Colonic mucosa (tissue), 4 donors: ENCODE measurements around the gene TCEAL8. TPM values are rescaled to one million over a fixed set of nuclear protein-coding genes. Genes with fewer than 3 reads are reported as not detected.

Experiments used
- DNase-seq: peaks from one replicate; pipeline ENCODE4 v3.0.0-alpha.2; 2020
- H3K27ac ChIP-seq: fragments of 200-600 bp; one replicate; pipeline ENCODE4 v1.8.0; 2021
- H3K27me3 ChIP-seq: fragments of 200-600 bp; one replicate; pipeline ENCODE4 v1.8.0; 2021
- H3K36me3 ChIP-seq: fragments of 200-600 bp; one replicate; pipeline ENCODE4 v1.8.0; 2021
- H3K4me1 ChIP-seq: fragments of 200-600 bp; one replicate; pipeline ENCODE4 v1.8.0; 2021; ENCODE audit warnings: mild to moderate bottlenecking
- H3K4me3 ChIP-seq: fragments of 200-600 bp; one replicate; pipeline ENCODE4 v1.8.0; 2021
- H3K9ac ChIP-seq, 2 donors: one replicate each; pipeline ENCODE4 v1.7.0; 2013; ENCODE audit warnings: control low read depth in 2 of 2, low read depth in 2 of 2, low read length in 2 of 2
- H3K9me3 ChIP-seq: fragments of 200-600 bp; one replicate; pipeline ENCODE4 v1.8.0; 2021
- intact Hi-C: fragments of 100-400 bp; cut with DNase I; formaldehyde crosslinking; loops from one replicate; pipeline ENCODE4 v1.14.1; 2022
- total RNA-seq, 2 donors: library from RNA; stranded (reverse); fragmentation: NEBNext Ultra II Directional in 1 of 2; extraction: Animal tissue kit (Norgen Biotek cat#: 25700) in 1 of 2; gene quantifications; one replicate each; pipeline ENCODE4 v1.2.1, GENCODE V29; 2021
- TF ChIP-seq, protein P1 (sequence below): fragments of 200-600 bp; IDR thresholded peaks from one replicate; pipeline ENCODE4 v1.8.0; 2022; ENCODE audit warnings: antibody characterized with exemption, mild to moderate bottlenecking
- donor health status: healthy.
- donor health status: DM: no; HTN: no; CAD: no.
- donor health status: DM: no; HTN: no; CAD: no.

The TCEAL8 gene
- total RNA-seq, 2 donors from 2014 or later = 39.0 to 44.4 TPM

DNA sequence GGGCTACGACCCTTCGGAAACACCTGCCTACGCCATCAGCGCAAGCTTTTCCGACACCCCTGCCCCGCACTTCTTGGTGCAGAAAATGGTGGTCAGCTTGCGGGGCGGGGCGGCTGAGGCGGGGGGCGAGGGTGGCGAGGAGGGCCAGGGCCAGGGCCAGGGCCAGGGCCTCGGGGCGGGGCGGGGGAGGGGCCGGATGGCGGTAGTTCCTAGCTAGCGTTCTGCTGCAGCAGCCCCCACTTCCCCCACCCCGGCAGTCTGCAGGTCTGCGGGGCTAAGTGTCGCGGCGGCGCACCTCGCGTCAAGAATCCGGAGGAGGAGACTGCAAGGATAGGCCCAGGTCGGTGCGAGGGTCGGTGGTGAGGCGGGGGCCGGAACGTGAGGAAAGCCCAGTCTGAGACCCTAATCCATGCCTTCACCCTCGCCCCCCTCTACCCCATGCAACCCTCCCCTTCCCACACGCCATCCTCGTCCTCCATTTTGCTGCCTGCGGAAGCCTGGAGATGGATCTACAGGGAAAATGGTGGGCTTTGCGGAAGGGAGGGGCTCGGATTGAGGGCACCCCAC lies 39.4 kb downstream of the TCEAL8 start:
- Histone ChIP-seq H3K27ac (peak overlapping the region; percentile 63), H3K27me3 (no peaks in the 10 kb centered on the region), H3K4me3 (peak overlapping the region; percentile 66), H3K9ac (peak overlapping the region in 1 of 2 donors; percentile 68), H3K36me3 (no peaks in the 10 kb centered on the region), H3K4me1 (no peaks in the 10 kb centered on the region), H3K9me3 (no peaks in the 10 kb centered on the region)
- no peak for DNase-seq
- intact Hi-C loops = no loop called here
- TF ChIP-seq, protein P1, sequence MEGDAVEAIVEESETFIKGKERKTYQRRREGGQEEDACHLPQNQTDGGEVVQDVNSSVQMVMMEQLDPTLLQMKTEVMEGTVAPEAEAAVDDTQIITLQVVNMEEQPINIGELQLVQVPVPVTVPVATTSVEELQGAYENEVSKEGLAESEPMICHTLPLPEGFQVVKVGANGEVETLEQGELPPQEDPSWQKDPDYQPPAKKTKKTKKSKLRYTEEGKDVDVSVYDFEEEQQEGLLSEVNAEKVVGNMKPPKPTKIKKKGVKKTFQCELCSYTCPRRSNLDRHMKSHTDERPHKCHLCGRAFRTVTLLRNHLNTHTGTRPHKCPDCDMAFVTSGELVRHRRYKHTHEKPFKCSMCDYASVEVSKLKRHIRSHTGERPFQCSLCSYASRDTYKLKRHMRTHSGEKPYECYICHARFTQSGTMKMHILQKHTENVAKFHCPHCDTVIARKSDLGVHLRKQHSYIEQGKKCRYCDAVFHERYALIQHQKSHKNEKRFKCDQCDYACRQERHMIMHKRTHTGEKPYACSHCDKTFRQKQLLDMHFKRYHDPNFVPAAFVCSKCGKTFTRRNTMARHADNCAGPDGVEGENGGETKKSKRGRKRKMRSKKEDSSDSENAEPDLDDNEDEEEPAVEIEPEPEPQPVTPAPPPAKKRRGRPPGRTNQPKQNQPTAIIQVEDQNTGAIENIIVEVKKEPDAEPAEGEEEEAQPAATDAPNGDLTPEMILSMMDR = no peak

- Histone ChIP-seq H3K27ac (peak within 1 kb of the TSS; percentile 63), H3K4me1 (no peaks in the 10 kb centered on the region), H3K9me3 (no peaks in the 10 kb centered on the region), H3K9ac (peak within 1 kb of the TSS in 1 of 2 donors; percentile 68), H3K4me3 (peak within 1 kb of the TSS; percentile 66), H3K27me3 (no peaks in the 10 kb centered on the region), H3K36me3 (no peaks in the 10 kb centered on the region)
- intact Hi-C loops = loop anchor here (5.0 kb wide), 1 partner anchor 37 kb away; no protein-coding TSS in a partner anchor
- peak; percentile 83 for DNase-seq
- TF ChIP-seq, protein P1 = no peak
Observed at GRCh38 chrX:103214870-103215424, 40.0 kb downstream of the TCEAL8 start, which contains the start of gene BEX4. Gene BEX4, plus strand, starts transcription at chrX:103215108. Its CDS starts 1,046 bp downstream, at chrX:103216154.

DNA sequence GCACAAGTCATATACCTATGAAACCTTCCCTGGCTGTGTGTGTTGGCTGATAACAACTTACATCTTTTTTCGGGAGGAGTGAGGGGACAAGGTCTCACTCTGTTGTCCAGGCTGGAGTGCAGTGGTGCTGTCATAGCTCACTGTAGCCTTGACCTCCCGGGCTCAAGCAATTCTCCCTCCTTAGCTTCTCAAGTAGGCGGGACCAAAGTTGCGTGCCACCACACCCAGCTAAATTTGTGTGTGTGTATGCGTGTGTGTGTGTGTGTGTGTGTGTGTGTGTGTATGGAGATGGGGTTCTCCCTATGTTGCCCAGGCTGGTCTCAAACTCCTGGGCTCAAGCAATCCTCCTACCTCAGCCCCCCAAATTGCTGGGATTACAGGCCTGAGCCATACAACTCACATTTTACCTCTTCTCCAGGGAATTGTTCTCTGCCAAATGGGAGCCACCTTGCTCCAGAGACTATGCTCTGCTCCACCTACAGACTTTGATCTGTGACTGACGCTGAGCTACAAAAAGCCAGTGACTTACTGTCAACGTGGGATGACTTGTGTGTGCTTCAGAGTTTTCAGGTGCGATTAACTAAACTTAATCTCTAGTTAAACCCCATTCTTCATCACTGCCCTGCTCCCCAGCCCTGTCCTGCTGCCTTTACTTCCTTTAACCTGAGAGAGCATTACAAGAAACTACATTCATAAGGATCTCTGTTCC lies 42.1 kb downstream of the TCEAL8 start:
- H3K4me3 ChIP-seq = no peak overlapping the region
- no peak overlapping the region for H3K27ac ChIP-seq
- no peaks in the 10 kb centered on the region for H3K4me1 ChIP-seq
- H3K36me3 ChIP-seq = no peaks in the 10 kb centered on the region
- peaks cover 4% of the 10 kb centered on the region for H3K27me3 ChIP-seq
- H3K9me3 ChIP-seq = no peaks in the 10 kb centered on the region
- intact Hi-C loops = loop anchor here (5.0 kb wide), 1 partner anchor 39 kb away; no protein-coding TSS in a partner anchor
- peak; percentile 30 for DNase-seq
- TF ChIP-seq, protein P1 = no peak
- no peak overlapping the region for H3K9ac ChIP-seq

DNA sequence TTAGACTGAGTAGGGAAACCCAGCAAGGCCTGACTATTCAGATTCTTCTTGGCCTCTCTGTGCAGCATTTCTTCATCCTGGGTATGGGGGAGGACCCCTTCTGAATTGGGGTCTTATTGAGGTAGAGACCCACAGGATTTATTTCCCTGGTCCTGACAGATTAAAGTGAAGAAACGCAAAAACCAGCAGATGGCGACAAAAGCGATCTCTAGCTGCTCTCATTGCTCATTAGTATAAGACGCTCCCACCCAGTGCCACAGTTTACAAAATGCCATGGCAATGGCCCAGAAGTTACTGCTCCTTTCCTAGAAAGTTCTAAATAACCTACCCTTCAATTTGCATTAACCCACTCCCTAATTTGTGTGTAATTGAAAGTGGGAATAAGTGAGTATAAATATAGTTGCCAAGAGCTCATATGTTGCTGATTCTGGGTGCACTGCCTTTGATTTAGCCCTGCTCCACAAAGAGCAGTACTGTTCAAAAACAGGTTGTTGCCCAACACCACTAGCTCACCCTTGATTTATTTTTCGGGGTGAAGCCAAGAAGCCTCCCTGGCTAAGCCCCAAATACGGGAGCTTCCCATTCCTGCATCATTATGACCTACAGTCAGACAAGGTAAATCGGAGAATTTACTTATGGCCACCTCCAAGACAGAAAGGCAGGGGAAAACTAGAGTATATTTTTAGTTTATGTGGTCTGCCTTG lies 43.8 kb downstream of the TCEAL8 start:
- H3K4me1 ChIP-seq = no peaks in the 10 kb centered on the region
- H3K27ac ChIP-seq = no peak overlapping the region
- intact Hi-C loops = loop anchor here (5.0 kb wide), 1 partner anchor 41 kb away; no protein-coding TSS in a partner anchor
- peaks cover 4% of the 10 kb centered on the region for H3K27me3 ChIP-seq
- H3K9ac ChIP-seq = no peak overlapping the region
- TF ChIP-seq, protein P1 = peak; percentile 46
- H3K9me3 ChIP-seq = no peaks in the 10 kb centered on the region
- peak; percentile 60 for DNase-seq
- no peaks in the 10 kb centered on the region for H3K36me3 ChIP-seq
- no peak overlapping the region for H3K4me3 ChIP-seq

DNA sequence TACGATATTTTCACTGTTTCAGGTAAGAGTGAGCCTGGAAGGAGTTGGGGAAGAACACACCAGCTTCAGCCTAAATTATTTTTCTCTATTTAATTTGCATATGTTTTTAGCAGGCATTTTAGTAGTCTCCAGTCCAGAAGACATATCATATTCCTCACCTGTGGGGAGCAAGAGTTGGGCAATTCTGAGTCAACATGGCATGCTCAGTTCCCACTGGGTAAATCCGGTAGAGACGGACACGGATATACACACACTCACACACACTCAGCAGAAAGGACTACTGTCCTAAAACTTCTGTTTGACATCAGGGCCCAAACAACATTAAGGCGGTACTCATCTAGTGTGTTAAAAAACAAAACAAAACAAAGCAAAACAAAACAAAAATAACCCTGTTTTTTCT lies 44.9 kb downstream of the TCEAL8 start:
- H3K27me3 ChIP-seq = peaks cover 4% of the 10 kb centered on the region
- no peaks in the 10 kb centered on the region for H3K36me3 ChIP-seq
- no peak overlapping the region for H3K27ac ChIP-seq
- no peak for DNase-seq
- H3K4me1 ChIP-seq = no peaks in the 10 kb centered on the region
- H3K9ac ChIP-seq = no peak overlapping the region
- H3K9me3 ChIP-seq = no peaks in the 10 kb centered on the region
- H3K4me3 ChIP-seq = no peak overlapping the region
- intact Hi-C loops = loop anchor here (5.0 kb wide), 1 partner anchor 42 kb away; no protein-coding TSS in a partner anchor
- TF ChIP-seq, protein P1 = no peak
